ENCODE data around the gene LYPLA2. TPM values are rescaled to one million over a fixed set of nuclear protein-coding genes. Genes with fewer than 3 reads are reported as not detected.
"Not testable (repeated sequence)": the region's sequence is repeated elsewhere in the genome, so short reads cannot be mapped to it uniquely, and the experiment has no call there.

Gene LYPLA2
- total RNA-seq, 4 donors from 2014 or later: 36.0 to 54.0 (median 40.3) TPM

GRCh38 chr1:23793018-23793781 lies 2.3 kb downstream of the LYPLA2 start:
- no peak for TF ChIP-seq CTCF (IDR thresholded peaks at IDR 0.05)
- DNase-seq (ENCODE audit: low spot score): no peak
- ATAC-seq (ENCODE audit: low FRiP score): no peak

- TF ChIP-seq CTCF (IDR thresholded peaks at IDR 0.05): no peak
- DNase-seq (ENCODE audit: low spot score): no peak
- no peak for ATAC-seq (ENCODE audit: low FRiP score)
Observed at GRCh38 chr1:23793861-23794731, 3.2 kb downstream of the LYPLA2 start.

GRCh38 chr1:23794732-23795182 lies 3.8 kb downstream of the LYPLA2 start:
- DNase-seq (ENCODE audit: low spot score); ATAC-seq (ENCODE audit: low FRiP score): not testable (repeated sequence)

DNA sequence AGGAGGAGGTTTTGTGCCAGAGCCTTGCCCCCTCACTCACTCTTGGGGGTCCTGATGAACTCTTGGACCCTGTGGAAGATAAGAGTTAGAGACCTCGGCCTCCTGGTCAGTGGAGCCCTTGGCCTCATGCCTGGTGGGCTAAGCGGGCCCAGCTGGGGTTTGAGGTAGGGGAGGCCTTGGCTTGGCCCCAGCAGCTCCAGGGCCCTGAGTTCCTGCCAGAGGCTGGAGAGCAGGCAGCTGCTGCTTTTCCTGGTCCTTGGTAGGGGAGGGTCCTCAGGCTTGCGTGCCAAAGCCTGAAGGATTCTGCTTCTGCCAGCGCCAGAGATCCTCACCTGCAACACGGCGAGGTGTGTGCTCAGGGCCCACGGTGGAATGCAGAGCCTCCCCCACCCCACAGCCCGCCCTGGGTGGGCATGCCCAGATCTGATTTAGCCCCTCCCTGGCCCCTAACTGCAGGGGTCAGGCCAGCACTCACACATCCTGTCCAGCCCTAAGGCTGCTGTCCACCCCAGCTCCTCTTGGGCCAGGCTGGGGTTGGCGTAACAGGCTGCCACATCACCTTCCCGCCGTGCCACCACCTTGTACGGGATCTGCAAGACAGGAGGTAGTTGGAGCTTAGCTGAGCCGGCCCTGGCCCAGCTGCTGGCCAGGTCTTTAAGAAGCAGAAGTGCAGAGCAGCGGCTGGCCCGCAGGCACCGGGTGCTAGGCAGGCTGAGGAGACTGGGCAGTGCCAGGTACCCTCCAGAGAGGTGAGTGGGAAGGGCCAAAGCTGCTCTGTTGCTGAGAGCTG lies 4.9 kb downstream of the LYPLA2 start:
- no peak for TF ChIP-seq CTCF (IDR thresholded peaks at IDR 0.05)
- ATAC-seq (ENCODE audit: low FRiP score) (no peak), DNase-seq (ENCODE audit: low spot score) (no peak)

DNA sequence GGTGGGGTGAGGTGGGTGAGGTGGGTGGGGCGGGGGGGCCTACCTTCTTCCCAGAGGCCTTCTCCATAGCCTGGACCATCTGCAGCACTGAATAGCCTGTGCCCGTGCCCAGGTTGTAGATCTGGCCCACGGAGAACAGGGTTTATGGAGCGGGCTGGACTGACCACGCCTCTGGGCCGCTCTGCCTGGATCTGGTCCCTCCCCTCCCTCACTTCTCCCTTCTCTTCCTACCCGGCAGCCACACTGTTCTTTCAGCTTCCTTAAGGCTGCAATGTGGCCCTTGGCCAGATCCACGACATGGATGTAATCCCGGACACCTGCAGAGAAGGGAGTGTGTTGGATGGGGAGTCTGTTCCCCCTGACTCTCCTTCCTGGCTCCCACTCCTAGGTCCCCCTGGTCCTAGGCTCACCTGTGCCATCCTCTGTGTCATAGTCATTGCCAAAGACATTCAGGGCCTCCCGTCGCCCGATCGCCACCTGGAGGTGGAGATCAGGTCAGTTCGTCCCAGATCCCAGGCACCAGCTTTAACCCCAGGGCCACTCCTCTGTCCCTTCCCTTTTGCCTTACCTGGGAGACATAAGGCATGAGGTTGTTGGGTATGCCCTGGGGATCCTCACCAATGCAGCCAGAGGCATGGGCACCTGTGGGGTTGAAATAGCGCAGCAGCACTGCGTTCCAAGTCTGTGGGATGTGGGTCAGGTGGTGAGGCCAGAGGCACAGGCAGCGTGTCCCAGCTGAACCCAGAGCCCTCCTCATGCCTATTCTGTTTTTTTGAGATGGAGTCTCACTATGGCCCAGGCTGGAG lies 5.7 kb downstream of the LYPLA2 start:
- no peak for DNase-seq (ENCODE audit: low spot score)
- no peak for ATAC-seq (ENCODE audit: low FRiP score)
- no peak for TF ChIP-seq CTCF (IDR thresholded peaks at IDR 0.05)

DNA sequence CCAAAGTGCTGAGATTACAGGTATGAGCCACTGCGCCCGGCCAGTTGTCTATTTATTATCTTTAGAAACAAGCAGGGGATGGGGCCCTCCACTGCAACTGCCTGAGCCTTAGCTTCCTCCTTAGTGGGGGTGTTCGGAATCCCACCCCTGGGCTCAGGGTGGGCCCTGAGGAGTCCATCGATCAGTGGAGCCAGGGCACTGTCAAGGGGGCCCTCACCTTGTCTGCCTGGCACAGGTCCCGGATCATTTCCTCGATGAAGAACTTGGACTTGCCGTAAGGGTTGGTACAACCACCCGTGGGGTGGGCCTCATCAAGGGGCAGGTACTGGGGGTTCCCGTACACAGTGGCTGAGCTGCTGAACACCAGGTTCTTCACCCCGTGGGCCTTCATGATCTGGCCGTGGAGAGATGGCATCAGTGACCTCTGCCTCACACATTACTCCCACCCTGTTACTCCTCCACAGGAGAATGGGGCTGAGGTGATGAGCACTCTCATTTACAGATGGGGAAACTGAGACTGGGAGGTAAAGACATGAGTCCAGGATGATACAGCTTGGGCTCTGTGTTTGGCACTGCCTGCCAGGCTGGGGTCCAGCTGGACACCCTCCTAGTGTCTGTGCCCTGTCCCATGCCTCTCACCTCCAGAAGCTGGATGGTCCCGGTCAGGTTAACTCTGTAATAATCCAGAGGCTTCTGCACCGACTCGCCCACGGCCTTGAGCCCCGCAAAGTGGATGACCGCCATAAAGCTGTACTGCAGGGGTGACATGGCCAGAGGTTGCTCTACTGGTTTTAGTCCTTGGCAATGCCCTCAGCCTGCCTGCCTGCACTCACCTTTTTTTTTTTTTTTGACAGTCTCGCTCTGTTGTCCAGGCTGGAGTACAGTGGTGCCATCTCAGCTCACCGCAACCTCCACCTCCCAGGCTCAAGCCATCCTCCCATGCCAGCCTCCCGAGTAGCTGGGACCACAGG lies 6.8 kb downstream of the LYPLA2 start:
- ATAC-seq (ENCODE audit: low FRiP score) (no peak), DNase-seq (ENCODE audit: low spot score) (no peak)
- no peak for TF ChIP-seq CTCF (IDR thresholded peaks at IDR 0.05)

Measured in omental fat pad (tissue), 4 donors.